Measurements from ENCODE around the gene BMP6.
"Not testable (repeated sequence)": the region's sequence is repeated elsewhere in the genome, so short reads cannot be mapped to it uniquely, and the experiment has no call there.

BMP6 gene

DNA sequence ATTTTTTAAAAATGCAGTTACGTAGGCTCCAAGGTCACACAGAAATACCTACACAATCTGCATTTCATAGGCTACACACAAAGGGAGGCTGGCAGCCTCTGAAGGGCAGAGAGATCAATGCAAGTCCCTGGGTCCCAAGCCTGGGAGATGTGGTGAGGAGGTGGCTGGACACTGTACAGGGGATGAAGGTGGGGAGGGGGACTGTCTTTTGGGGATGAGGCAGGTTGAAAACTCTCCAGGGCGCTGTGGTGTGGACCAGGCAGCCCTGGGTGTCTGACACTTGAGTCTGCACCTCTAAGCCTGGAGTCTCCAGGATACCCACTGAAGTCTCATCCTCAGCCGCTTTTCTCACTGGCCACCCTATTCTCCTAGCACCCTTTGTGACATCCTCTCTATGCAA lies 160.2 kb downstream of the BMP6 start:
- DNase-seq (ENCODE audit: low read depth): no peak

DNA sequence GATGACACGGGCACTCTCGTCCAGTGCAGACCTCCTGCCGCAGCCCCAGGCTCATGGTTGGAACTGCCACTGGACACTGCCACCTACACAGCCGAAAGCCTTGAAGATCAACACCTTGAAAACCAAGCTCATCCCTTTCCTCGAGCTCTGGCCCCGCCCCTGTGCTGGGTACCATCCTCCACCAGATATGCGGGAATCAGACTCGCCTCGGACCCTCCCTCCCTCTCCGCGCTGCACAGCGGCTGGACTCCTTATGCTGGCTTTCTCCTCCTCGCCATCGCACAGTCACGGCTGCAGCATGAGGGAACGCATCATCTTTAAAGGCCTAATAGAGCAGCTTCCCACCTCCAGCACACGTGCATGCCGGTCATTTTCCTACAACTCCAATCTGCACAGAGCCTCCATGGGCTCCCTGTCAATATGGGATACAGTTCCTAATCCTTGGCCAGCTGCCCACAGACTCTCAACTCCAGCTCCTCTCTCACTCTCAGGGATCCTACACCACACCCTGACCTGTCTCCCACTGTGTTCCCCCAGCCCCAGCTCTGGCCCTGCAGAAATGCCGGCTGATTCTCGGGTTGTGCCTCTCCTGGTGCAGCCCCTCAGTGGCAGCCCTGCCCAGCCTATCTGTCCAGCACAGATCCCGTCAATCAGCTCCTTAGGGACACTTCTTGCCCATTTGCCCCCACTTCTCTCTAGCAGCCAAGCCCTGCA lies 161.5 kb downstream of the BMP6 start:
- no peak for DNase-seq (ENCODE audit: low read depth)

DNA sequence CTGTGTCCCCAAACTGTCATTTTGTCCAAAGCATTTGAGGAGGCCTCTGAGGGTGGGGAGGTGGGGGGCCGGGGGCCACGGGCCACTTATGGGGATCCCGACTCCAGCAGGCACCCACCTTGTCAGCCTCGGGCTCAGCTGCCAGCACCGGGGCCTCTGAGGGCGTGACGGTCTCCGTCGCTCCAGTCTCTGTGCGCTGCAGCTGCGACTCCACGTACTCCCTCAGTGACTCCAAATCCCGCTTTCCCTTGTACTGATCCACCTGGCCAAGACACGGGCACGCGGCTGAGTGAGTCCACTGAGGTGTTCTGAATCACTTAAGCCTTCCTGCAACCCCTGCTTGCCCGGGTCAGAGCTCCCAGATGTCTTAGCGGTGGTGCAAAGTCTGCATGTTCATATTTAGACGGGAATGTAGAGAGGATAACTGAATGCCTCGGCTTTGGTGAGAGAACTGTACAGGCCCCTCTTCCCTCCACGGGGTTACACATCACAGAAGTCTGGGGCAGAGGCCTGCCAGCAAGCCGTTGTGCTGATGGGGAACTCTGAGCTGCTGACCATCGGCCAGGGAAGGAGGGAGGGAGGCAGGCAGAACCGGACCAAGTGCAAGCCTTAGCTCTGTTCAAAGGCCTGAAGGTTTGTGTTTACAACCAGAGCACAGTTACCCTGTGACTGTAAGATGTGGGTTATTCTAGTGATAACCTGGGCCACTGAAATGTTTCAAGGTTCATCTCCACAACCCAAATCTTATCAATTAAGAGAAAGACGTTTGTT lies 162.9 kb downstream of the BMP6 start:
- DNase-seq (ENCODE audit: low read depth): no peak

DNA sequence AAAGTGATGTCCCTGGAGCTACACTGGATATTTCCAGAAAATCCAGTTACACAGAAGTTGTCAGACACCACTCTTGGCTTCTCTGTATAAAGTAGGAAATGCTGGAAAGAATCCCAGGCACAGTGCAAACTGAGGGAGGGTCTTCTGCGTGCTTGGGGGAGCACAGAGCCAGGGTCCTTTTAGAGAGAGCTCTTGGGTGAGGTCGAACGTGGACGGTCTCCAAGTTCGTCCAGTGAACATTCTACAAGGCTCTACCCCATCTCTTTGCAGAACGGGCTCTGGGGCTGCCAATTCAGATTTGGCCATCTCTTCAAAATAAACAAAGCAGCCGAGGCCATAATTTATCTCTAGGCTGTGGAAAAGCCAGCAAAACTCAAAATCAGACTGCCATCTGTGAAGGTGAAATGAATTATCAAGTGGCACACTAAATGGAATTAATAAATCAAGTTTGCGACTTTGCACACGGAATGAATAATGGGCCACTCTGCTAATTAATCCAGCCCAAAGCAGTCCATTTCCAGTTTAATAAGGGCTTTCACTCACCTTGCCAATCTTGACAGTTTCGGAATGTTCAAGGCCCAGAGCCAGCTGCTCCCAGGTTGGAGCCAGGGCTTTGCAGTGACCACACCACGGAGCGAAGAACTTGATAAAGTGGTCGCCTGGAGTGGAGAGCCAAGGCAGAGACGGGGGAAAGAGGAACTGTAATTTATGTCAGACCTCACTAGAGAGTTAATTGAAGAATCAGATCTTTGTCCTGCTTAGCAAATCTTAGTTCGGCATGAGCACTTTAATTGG lies 165.4 kb downstream of the BMP6 start:
- DNase-seq (ENCODE audit: low read depth): no peak

DNA sequence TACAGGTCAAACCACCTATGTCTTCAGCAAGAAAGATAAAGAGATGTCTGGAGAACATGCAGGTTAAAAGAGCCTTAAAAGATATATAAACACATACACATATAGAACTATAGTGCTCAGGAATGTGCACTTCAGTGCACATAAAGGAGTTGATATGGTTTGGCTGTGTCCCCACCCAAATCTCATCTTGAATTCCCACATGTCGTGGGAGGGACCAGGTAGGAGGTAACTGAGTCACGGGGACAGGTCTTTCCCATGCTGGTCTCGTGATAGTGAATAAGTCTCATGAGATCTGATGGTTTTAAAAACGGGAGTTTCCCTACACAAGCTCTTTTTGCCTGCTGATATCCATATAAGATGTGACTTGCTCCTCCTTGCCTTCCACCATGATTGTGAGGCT lies 166.5 kb downstream of the BMP6 start:
- DNase-seq (ENCODE audit: low read depth): not testable (repeated sequence)

DNA sequence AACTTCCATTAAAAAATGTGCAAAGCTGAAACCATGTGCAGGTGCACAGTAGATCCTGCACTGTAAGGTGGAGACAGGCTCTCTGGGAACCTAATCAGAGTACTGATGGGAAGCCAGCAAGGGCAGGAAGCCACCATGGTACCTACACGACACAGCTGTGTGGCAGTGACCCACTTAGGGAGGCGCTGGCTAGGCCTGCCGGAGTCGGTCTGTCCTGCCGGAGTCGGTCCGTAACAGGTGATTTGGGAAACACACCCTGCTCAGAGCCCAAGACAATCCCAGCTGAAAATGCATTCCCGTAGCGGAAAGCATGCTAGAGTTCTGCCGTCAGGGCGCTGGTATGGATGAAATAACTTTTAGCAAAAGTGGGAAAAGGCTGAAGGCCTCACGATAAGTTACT lies 167.4 kb downstream of the BMP6 start:
- DNase-seq (ENCODE audit: low read depth): no peak

DNA sequence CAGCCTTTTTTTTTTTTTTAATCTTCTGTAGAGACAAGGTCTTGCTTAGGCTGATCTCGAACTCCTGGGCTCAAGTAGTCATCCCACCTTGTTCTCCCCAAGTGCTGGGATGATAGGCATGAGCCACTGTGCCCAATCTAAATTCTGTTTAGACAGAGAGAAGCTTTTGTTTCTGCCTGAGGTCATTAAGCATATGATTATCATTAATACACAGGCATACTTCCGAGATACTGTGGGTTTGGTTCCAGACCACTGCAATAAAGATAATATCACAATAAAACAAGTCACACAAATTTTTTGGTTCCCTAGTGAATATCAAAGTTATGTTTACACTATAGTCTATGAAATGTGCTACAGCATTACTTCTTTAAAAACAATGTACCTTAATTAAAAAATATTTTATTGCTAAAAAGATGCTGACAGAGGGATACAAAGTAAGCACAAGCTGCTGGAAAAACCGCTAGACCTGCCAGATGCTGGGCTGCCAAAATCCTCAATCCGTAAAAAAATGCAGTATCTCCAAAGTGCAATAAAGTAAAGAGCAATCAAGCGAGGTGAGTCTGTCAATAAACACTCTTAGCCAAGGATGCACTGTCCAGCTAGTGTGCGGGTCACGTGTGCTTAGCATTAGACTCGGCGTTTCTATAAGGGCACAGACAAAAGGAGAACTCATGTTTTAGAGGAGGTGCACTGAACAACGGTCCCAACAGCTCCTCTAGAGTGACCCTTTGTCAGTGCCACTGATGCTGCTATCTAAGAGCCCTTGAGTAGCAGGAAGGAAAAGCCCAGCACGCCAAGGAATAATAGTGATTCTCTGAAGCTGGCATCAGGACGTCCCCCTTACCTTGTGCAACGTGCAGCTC lies 168.6 kb downstream of the BMP6 start:
- no peak for DNase-seq (ENCODE audit: low read depth)

DNA sequence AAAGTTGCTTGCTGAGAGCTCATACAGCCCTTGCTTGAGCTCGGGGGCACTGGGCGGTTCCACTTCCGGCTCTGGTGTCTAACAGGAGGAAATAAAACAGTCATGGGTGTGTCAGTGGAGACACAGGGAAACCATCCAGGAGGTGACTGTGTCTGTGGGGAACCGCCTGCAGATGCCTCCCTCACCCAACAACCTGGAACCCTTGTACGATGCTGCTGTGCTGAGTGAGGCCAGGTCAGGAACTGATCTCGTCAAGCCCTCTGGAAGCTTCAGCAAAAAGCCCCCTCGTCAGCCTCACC lies 169.2 kb downstream of the BMP6 start:
- no peak for DNase-seq (ENCODE audit: low read depth)

DNA sequence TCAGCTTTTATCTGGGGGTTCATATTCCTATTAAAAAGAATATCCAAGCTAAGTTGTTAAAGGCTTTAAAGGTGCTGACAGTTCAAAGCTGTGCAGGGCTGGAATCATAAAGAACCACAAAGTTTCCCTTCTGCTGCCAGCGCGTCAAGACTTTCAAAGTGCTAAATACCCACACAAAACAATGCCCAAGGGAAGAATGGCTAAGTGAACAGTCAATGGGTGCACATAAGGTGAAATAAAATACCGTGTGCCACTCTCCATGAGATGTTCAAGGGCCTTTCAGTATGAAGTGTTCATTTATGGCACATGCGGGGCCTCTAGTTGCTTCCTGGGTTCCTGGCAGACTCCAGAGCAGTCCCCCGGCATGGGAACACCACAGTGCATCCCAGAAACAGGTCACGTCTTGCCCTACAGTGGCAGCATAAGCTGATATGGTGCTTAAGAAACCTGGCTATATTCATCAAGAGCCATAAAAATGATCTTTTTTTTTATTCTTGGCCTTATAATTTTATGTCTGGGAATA lies 170.6 kb downstream of the BMP6 start:
- no peak for DNase-seq (ENCODE audit: low read depth)

DNA sequence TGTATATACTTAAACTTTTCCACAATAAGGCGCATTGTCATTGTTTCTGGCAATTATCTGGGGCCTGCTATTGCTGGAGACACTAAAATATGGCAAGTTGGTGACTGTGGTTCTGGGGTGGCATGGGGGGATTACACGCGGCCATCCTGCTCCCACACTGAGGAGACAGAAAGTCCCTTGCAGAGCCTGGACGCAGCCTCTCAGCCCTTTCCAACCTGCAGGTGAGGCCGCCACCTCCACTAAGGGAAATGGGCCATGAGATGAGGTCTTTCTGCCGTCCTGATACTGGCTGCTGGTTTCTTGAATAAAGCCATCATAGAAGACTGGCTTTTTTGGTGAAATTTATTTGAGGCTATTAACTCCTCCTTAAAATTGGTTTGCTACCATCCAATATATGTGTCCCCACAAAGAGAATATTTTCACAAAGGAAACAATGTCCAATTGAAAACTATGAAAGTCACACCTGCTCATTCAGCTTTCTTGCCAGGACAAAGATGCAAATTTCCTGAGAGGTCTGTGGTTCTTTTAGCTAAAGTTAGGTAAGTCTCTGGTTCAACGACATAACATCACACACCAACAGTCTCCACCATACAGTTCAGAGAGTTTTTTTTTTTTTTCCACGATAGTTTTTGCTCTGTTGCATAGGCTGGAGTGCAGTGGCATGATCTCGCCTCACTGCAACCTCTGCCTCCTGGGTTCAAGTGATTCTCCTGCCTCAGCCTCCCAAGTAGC lies 171.7 kb downstream of the BMP6 start:
- DNase-seq (ENCODE audit: low read depth): no peak

DNA sequence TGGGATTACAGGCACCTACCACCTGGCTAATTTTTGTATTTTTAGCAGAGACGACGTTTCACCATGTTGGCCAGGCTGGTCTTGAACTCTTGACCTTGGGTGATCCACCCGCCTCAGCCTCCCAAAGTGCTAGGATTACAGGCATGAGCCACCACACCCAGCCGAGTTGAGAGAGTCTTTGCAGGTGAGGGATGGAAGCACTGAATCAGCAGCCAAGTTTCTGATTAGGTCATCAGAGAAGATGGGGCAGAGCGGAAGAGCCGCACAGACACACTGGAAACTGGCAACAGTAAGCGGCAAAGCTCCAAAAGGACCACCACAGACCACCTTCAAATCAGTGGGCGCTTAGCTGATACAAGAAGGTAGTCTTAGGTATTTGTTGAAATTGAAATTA lies 172.3 kb downstream of the BMP6 start:
- not testable (repeated sequence) for DNase-seq (ENCODE audit: low read depth)

DNA sequence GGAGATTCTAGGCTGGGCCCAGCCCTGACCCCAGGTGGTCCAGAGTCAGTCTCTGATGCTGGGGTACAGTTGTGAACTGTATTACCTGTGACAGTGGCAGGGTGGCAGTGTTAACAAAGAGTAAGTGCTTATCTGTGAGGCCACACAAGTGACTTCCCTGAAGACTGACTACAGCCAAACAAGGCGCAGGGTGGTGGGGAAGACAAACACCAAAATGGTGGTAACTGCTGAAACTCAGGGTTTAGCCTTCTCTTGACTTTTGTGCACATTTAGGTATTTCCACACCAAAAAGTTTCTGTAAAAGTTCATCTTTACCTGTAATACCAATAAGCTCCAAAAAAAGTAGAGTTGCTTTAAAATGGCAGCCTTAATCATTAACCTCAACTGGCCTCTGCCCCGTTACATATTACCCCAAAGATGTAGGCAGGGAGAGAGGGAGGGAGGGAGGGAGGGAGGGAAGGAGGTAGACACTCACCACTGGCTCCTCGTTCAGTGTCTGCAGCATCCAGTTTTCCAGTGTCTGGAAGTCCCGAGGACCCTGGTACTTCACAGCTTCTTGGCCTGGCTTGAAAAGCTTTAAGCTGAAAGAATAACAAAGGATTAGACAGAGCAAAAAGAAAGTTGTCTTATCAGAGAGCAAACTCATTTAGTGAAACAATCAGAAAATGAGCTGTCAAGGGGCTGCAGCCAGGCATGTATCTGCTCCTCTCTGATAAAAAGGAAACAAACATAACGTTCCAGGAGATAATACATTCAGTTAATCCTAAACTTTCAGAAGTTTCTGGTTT lies 173.4 kb downstream of the BMP6 start:
- no peak for DNase-seq (ENCODE audit: low read depth)

DNA sequence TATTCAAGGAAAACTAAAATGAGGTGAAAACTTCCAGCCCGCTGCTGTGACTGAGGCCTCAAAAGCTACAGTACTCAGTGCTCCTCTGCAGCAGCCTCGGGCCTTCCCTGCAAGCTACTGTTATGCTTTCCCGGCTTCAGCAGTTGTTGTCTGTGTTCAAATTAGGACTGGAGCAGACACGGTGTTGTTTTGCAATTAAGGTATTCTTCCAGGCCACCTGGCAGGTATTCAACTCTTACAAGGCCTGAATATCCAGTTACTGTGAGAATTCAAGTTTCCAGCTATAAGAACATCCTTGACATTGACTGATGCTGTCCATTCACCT lies 174.0 kb downstream of the BMP6 start:
- no peak for DNase-seq (ENCODE audit: low read depth)

DNA sequence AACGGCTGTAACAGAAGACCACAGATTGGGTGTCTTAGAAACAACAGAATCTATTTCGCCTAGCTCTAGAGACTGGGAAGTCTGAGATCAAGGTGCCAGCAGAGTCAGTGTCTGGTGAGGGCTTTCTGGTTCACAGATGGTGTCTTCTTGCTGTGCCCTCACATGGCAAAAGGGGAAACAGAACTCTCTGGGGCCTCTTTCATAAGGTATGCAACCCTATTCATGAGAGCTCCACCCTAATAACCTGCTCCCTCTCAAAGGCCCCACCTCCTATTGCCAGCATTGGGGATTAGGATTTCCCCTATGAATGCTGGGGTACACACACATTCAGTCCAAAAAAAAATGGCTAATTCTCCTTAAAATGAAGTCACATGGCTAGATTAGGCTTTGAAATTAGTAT lies 174.7 kb downstream of the BMP6 start:
- DNase-seq (ENCODE audit: low read depth): no peak

DNA sequence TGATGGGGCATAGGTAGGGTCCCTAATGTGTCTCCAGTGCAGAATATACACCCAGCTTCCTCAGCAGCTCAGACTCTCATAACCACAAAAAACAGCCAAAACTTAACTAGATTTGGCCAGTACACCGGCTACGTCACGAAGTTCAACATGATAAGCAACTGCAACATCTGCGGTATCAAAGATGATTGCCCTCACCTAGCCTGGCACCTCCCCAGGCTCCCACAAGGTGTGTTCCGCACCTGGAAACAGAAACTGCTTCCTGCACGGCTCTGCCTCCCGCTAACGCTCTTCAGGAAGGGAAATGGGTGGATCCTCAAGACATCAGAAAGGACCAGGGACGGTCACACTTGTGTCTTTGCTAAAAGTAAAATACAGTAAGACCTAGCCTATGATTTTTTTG lies 175.2 kb downstream of the BMP6 start:
- DNase-seq (ENCODE audit: low read depth): no peak

DNA sequence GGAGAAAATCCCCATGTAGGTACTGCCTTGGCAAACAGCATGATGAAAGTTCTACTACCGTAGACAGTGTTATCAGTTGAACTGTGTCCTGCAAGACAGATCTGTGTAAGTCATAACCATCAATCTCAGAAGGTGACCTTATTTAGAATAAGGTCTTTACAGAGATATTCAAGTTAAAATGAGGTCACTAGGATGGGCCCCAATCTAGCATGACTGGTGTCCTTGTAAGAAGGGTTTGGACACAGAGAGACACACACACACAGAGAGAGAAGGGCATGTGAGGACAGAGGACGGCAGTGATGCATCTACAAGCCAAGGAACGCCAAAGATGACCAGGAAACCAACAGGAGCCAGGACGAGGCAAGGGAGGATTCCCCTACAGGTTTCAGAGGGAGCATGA lies 175.9 kb downstream of the BMP6 start:
- DNase-seq (ENCODE audit: low read depth): no peak

DNA sequence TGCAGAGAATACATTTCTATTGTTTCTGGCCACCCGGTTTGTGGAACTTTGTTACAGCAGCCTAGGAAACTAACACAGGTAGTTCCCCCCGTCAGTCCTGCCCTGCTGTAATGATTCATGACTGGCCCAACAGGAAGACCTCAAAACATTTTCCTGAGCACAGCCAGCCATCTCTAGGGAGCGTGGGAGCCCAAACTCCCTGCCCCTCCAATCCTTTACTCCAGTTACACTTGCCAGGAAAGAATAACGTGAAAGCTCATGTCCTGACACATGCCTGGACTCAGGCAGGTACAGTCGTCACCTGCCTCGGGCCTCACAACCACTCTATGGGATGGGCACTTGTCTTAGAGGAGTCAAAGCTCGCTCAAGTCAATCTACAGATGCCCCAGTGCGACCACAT lies 176.3 kb downstream of the BMP6 start:
- DNase-seq (ENCODE audit: low read depth): no peak

DNA sequence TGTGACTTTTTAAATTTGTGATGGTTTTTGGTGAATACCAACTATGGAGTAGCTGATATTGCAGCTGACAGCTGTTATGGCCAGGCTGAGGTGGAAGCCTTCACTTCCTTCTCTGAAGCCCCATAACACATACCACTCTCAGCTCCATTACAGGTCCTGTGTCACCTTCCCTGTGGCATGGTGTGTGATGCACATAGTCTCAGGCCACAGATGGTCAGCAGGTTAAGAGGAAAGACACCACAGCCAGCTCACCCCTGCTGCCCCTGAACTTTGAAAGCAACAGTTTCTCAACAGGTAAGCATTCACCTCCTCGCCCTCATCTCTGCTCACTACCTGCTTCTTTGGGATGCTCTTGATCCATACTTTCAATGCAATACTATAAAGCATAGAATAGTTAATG lies 177.0 kb downstream of the BMP6 start:
- no peak for DNase-seq (ENCODE audit: low read depth)

DNA sequence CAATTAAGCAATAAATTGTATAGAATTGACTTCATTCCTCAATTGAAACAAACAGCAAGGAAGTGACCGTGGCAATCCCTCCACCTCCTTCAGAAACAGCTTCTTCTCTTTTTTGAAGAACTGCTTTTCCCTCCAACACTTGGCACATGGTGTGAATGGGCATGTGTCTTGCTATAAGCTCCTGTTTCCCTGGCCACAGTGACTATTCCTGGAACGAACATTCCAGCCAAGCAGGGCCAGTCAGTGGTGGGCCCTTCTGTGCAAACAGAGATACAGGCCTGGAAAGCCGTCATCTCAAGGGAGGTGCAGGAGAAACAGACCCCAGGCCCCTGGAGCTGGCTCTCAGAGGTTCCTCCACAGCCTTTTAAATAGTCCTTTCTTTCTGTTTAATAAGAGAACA lies 177.8 kb downstream of the BMP6 start:
- no peak for DNase-seq (ENCODE audit: low read depth)

DNA sequence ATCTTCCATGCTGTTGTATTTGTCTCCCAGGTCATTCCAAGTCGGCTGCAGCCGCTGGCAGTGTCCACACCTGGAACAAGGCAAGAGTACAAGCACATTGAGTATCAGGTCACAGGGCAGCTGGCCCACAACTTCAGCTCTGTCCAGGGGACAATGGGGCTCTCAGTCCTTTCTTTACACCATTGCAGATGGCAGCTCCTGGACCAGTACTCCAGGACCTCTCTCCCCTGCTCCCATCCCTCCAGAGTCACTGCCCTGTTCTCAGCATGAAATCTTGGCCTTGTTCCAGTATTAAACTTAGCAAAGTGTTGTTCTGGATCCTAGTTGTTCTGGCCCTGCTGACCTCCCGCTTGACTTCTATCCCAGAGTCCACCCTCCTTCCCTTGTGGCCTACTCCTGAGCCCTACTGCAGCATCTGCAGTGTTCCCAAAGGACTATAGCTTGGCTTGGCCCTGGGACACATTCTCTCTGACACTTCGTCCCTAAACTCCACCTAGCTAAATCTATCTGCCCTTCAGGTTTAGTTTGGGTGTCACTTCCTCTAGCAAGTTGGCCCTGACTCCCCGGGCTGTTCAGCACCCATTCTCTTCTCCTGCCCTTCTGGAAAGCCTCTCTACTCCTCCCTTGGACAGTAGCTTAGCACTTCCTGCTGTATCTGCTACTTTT lies 178.9 kb downstream of the BMP6 start:
- DNase-seq (ENCODE audit: low read depth): no peak
